Measurements from ENCODE around the gene BCAS1.

The BCAS1 gene

DNA sequence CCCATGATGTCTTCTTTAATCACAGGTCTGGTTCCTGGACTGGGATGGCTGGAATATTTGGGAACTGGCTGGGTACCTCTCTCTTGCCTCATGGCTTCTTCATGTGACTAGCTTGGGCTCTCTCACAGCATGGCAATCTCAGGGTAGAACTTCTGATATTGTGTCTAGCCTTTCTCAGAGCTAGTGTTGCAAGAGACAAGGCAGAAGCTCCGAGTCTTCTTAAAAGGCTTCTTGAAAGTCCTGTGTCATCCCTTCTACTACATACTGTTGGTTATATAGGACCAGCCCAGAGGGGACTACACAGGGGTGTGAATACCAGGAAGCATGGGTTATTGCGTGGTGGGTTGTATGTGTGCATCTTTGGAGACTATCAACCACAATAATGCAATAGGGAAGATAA is 23.3 kb downstream of the BCAS1 start:
- DNase-seq = no peak

DNA sequence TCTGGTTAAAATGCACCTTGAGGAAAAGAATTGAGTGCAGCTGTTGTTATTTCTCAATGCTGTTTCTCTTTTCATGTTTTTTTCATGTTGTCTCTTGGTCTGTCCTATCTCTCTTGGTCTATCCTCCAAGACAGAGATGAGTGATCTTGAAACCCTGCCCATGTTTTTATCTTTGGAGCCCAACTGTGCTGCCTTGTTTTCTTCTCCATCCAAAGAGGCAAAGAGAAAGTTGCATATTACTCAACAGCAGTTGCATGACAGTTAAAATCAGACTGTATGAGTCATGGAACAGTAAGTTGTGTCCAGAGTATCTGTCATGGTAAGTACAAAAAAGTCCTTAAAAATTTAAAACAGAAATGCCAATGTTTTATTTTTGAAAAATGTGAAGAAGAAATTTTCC is 26.2 kb downstream of the BCAS1 start:
- DNase-seq = no peak

DNA sequence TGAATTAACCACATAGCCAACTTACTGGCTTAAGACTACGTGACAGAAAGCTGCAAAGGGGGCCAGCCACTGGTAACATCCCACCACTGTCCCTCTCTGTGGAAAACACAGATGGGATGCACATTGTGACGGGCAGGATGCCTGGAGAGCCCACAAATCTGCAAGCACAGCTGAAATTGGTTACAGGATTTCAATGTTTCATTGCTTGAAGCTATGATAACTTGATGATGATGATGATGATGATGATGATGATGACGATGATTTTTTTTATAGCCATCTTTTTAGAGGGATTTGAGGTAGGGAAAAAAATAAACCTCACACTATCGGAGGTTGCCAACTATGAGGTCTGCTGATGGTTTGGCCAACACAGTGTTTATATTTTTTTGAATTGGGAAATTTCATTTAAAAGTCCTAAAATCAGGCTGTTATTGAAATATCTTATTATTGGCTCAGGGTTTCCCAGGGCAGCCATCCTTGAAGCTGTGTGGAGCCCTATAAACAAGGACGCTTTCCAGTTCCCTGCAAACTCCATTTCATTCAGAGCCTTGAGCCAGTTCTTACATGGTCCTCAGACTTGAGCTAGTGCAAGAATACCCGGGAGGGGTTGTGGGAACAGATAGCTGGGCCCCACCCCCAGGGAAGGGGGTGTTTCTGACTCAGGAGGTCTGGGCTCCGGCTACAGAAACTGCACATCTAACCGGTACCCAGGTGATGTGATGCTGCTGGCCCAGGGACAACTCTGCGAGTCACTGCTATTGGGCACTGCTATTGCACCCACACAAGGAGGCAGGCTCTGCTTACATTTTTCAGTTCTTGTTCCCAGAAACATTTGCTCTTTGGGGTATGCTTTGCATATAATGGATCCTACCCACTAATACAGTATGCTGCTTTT is 27.1 kb downstream of the BCAS1 start:
- no peak for DNase-seq

DNA sequence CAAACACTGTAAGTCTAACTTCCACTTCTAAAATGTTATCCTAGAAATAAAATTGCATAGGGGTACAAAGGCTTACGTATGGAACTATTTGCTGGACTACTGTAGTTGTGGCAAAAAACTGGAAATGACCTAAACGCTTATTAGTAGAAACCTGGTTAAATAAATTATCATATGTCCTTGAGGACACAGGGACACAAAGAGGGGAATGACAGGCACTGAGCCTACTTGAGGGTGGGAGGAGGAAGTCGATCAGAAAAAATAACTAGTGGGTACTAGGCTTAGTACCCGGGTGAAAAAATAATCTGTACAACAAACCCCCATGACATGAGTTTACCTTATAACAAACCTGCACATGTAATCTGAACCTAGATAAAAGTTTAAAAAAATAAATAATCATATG is 28.4 kb downstream of the BCAS1 start:
- no peak for DNase-seq

DNA sequence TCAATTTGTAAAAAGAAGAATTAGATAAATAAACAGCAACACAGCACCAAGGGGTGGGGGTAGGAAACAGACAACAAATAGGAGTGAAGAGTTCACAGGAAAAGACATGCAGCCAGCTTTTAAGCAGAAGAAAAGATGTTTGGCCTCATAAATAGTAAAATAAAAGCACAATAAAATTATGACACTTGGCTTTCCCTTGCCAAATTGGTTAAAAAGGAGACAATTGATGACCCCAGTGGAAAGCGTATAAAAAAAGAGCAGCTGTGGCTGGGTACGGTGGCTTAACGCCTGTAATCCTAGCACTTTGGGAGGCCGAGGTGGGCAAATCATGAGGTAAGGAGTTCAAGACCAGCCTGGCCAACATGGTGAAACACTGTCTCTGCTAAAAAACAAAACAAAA is 29.1 kb downstream of the BCAS1 start:
- no peak for DNase-seq

DNA sequence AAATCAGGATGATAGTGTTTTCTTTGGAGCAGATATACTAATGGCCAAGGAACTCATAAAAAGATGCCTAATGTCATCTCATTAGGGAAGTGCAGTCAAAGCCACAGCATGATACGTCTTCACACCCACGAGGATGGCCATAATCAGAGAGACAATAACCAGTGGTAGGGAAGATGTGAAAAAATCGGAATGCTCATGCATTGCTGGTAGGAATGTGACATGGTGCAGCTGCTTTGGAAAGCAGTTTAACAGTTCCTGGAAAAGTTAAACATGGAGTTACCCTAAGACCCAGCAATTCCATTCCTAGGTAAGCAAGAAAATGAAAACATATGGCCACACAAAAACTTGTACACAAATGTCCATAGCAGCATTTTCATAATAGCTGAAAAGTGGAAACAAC is 29.9 kb downstream of the BCAS1 start:
- DNase-seq = no peak

DNA sequence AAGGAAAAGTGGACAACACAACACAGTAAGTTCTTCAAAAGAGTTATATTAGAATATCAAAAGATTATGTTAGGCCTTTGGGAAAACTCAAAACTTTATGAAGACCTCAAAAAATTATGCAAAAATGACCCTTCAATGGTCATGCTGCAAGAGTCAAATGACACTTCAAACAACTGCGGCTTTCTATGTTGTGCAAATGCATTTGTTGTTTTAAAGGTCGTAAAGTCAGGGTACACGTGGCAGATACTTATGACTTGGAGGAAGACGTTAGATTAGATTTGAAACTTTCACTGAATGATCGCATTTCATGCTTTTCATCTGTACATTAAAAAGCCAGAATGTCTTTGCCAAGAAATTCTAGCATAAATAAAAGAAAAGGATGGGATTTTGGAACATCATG is 31.4 kb downstream of the BCAS1 start:
- DNase-seq = no peak

DNA sequence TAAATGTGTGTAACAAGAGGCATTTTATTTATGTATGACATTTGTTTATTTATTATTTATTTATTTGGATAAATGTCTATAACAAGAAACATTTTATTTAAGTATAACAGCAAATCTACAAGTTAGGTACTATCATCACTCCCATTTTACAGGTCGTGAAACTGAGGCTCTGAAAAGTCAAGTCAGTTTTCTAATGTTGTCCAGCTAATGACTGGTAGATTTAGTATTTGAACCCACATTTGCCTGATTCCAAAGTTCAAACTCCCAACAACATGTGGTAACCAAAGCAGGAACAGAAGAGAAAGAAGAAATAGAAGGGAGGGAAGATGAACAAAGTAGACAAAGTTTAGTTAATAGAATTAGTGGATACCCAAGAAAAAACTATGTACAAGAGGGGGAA is 32.9 kb downstream of the BCAS1 start:
- DNase-seq = no peak

DNA sequence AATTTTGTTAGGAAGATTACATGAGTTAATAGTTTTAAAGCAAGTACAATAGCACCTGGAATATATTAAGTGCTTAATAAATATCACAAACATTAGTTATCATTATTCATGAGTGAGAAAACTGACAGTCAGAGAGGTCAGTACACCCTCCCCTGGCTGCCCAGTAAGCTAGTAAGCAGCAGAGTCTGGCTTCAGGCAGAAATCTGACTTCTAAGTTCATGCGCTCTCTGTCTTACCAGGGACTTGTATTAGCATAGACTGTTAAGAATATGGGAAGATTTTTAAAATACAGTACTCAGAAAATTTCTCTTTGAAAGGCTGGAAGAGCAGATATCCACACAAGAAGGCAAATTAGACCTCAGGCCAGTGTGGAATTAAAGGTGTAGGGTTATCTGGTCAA is 40.8 kb downstream of the BCAS1 start:
- no peak for DNase-seq

DNA sequence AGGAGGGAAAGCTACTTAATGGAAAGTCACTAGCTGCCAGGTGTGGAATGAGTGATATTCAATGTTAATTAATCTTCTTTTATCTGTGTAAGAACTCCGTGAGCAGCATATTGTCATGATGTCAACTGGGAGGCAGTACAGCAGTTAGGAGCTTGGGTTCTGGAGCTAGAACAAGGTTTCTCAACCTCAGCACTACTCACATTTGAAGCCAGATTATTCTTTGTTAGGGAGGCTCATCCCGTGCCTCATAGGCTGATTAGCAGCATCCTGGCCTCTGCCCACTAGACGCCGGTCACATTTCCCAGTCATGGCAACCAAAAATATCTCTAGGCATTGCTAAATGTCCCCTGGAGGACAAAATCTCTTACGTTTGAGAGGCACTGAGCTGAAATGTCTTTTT is 41.2 kb downstream of the BCAS1 start:
- no peak for DNase-seq

DNA sequence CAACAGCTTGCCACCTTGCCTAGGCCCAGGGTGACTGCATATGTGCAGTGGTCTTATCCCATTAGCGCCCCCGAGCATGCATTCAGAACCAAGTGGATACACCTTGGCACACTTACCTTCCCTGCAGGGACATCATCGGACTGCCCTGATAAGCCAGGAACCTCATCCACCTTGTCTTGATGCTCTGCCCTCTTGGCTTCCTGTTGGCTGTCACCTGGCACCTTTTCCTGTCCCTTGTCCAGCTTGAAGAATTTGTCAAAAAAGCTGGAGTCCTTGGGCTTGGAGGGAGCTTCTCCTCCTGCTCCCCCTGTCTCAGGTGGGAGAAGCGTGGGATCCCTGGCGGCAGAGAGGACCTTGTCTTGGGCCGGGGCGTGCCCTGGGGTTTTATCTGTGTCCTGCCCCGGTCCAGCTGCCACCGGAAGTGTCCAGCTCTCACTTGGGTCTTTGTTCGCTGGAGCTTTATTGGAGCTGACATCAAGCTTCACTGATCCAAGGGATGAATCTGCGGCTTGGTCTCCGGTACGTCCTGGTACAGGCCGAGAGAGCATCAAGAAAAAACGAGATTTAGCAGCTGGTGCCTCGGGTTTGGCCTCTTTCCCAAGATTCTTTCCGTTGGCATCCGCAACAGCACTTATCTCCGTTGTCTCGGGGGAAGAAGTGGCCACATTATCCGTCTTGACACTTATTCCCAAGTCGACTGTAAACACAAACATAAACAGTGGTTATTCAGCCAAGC is 42.0 kb downstream of the BCAS1 start:
- peak in 1 of 2 experiments; percentile 41 for DNase-seq

DNA sequence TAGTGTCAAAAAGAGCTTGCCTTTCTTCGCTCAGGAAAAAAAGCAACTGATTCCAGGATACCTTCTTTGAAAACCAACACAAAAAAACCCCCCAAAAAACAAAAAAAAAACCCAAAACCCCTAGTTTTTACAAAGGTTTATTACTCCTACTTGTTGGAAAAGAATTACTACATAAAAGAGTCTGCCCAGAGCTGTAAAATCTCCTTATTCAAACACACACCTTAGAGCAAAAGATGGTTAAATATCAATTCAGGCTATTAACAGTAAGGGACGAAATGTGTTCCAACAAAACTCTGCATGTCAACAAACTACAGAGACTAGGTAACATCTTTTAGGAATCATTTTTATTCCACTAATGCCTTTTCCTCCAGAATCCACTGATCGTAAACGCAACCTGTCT is 42.7 kb downstream of the BCAS1 start:
- no peak for DNase-seq

DNA sequence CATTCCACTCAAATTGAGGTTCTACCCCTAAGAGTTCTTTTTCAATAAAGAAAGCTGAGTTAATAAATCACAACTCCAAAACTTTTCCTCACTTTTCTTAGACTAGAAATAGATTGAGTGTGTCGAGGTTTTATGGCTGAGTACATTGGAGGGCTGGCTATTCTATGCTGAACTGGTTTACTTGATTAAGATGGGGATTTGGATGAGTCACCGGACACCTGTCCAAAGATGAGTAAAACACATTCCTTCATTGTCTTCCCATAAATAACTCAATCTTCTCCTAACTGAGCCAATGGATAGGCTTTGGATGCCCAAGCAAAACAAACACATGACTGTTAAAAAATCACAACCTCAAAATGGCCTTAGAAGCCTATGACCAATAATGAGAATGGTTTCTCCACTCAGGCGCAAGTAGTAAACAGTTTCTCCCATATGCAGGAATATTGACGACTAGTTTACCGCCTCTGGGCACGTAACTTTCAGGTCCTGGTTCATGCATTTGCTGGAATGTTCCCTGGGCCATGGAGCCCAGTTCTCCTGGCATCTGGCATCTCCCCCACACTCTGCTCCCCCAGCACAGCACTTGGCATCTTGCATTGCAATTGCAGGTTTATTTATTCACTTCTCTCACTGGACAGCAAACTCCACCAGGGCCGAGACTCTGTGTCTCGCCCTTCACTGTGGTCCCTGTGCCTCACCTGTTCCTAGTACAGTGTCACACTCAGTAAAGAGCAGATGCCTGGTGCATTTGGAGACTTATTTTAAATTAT is 43.9 kb downstream of the BCAS1 start:
- no peak for DNase-seq

DNA sequence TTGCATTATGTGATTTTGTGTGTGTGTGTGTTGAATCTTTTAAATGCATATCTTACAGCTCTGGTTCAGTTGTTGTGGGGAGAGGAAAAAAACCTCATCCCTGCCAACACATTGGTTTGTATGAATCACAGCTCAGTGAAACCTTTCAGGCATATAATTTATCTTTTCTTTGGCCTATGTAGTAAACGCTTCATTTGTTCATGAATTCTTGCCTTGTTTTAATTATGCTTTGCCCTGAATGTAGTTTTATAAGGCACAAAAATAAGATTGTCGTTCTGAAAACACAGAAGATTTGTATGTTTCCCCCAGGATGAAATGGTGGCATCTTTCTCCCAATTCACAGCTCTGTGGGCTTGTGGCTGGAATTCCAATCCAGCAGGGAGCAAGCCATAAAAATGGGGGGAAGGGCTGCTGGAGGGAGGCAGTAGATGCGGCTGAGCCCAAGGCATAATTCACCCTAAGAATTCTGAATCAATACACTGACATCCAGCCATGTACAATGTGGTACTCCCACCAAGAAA is 45.1 kb downstream of the BCAS1 start:
- no peak for DNase-seq

DNA sequence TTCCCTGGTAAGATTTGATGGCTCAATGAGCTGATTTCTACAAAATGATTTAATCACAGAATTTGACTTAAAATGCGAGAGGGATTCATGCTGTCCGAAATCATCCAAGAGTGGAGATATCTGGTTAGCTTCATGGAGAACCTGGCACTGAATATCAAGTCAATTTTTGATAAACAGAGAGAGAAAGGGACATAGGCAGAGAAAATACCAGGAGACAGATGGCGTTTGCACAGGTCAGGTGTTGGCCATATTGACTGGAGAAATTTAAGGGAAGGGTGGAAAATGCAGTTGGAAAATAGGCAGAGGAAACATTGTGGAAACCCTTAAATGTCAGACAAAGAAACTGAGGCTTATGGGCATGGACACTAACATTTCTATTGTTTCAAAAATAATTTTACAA is 47.0 kb downstream of the BCAS1 start:
- DNase-seq = no peak

DNA sequence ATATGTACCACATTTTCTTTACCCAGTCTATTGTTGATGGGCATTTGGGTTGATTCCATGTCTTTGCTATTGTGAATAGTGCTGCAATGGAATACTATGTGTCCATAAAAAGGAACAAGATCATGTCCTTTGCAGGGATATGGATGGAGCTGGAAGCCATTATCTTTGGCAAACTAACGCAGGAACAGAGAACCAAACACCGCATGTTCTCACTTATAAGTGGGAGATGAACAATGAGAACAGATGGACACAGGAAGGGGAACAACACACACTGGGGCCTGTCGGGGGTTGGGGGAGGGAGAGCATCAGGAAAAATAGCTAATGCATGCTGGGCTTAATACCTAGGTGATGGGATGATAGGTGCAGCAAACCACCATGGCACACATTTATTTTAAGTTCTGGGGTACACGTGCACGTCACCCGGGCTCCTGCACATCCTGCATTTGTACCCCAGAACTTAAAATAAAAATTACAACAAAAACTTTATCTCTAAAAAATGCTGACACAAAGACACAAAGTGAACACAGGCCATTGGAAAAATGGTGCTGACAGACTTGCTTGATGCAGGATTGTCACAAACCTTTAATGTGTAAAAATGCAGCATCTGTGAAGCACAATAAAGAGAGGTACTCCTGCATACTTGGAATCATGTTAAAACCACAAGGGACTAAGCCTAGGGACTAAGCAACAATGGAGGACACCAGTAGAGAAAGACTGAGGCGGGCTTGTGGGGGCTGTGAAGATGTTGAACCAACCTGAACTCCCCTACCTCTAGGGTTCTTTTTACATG is 48.8 kb downstream of the BCAS1 start:
- DNase-seq = no peak

DNA sequence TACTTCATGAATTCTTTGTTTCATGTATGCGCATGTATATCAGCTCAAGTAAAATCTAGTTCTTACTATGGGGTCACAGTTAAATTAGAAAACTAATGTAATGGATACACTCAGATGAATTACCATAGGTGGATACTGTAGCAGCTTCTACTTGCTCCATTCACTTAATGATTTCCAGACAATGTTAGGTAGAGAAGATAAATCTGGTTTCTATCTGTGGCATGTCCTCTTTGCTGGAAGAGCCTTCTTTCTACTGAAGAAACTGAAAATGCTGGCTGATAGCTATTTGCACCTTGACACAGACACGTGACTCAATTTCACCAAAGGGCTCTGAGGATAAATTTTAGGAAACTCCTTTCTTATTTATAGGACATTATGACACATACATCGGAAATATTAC is 49.5 kb downstream of the BCAS1 start:
- DNase-seq = no peak

DNA sequence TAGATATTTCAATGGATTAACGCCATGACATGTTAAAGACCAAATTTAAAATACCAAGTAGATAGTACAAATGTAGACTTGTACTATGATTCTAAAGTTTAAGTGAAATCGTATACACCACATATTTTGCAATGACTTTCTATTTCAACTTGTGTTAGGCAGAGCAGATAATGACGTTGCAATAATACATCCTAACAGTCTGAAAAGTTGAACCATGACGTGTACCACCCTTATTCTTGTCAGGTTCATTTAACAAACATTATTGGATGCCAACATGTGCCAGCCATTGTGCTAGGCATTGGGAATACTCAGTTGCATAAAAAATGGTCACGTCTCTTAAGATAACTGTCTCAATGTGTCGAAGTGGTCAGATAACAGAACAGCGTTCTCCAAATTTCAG is 50.0 kb downstream of the BCAS1 start:
- no peak for DNase-seq

DNA sequence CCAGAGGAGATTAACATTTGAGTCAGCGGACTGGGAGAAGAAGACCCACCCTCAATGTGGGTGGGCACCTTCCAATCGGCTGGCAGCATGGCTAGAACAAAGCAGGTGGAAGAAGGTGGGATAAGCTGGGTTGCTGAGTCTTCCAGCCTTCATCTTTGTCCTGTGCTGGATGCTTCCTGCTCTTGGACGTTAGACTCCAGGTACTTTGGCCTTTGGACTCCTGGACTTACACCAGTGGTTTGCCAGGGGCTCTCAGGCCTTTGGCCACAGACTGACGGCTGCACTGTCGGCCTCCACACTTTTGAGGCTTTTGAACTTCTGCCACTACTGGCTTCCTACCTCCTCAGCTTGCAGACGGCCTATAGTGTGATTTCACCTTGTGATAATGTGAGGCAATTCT is 50.8 kb downstream of the BCAS1 start:
- DNase-seq = no peak

DNA sequence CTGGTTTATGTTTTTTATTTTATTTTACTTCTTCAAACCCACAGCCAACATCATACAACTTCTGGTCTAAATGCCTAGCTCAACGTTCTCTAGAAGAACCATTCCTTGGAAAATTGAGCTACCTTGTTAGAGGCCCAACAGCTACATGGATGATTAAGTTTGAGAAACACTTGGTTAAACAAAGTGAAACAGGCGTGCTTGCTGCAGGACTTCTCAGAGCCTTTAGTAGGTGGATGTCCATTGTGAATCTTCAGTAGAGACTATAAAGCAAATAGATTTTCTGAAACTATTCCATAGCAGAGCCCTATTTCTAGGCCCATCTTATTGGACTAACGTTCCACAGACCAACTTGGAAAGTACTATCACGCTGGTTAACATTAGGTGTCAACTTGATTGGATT is 51.3 kb downstream of the BCAS1 start:
- DNase-seq = no peak

DNA sequence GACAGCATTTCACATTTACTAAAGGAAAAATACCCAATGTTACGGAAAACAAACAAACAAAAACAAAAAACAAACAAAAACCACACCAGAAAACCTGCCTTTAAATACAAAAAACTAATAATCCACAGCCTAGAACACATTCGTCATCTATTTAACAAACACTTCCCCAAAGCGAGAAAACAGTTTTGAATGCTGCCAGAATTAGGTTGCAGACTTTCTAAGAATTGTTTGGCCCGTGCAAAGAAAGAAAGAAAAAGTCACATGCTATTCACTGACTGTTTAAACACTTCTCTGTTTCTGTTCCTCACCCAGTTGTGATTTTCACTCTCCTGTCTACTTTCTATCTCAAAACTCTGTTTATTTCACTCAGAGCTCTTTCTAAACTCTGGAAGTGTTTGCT is 52.5 kb downstream of the BCAS1 start:
- no peak for DNase-seq

DNA sequence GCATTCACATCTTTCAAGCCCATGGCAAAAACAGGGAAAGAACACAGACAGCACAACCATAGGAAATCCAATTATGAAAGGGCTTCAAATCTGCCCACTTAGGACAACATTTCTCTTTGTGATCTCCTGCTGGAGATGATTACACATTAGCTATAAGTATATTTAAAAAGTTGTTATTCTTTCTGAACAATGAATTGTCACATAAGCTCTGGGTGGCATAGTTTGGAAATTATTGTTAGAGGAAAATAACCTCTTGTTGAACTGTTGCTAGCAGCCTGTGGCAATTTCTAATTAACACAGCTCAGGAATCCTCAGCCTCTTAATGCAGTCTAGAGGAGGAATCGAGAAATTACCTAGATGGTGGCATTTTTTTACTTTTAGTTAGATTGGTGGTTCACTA is 54.9 kb downstream of the BCAS1 start:
- DNase-seq = no peak

Data from NCI-H446 (cell line).